SK-N-MC (cell line): ENCODE measurements around the gene KCNIP2.

Experiments
- DNase-seq: peaks from one replicate; pipeline ENCODE4 v3.0.0-alpha.2; 2011; ENCODE audit warnings: low read depth, low spot score
- H3K27ac ChIP-seq: fragments of 200-600 bp; sonication (generic); 2 replicates; pipeline ENCODE4 v1.5.1; 2016; ENCODE audit warnings: mixed run types
- H3K36me3 ChIP-seq: fragments of 200-600 bp; sonication (generic); 2 replicates; pipeline ENCODE4 v1.6.1; 2017; ENCODE audit warnings: antibody characterized with exemption, low read length, mixed read lengths; ENCODE audit not compliant: insufficient read depth
- H3K4me3 ChIP-seq: fragments of 200-600 bp; sonication (generic); 2 replicates; pipeline ENCODE4 v1.5.1; 2016
- H3K9ac ChIP-seq: fragments of 200-600 bp; sonication (generic); 2 replicates; pipeline ENCODE4 v1.8.0; 2017; ENCODE audit warnings: mixed run types, mixed read lengths; ENCODE audit not compliant: insufficient read length
- H3K9me3 ChIP-seq: fragments of 200-600 bp; sonication (generic); 2 replicates; pipeline ENCODE4 v1.6.1; 2017; ENCODE audit warnings: low read depth, mild to moderate bottlenecking, antibody characterized with exemption, low read length, moderate library complexity, mixed read lengths
- EZH2 ChIP-seq: fragments of 200-600 bp; sonication (generic); IDR thresholded peaks from one replicate; pipeline ENCODE4 v1.6.1; 2017; ENCODE audit warnings: antibody characterized with exemption
- FOXP2 ChIP-seq: optimal IDR thresholded peaks from 2 replicates; pipeline ENCODE3; 2011; ENCODE audit warnings: mild to moderate bottlenecking, moderate library complexity; ENCODE audit not compliant: insufficient read depth; ENCODE audit errors: extremely low read length, control extremely low read depth
- POLR2AphosphoS5 ChIP-seq: IDR thresholded peaks from 2 replicates; pipeline ENCODE4 v1.6.1; 2012; ENCODE audit warnings: mild to moderate bottlenecking, low read depth, low read length, borderline replicate concordance

Gene KCNIP2

GRCh38 chr10:101841826-101842225 is 1.8 kb downstream of the KCNIP2 start:
- no peaks in the 10 kb centered on the region for H3K9me3 ChIP-seq
- no peak overlapping the region for H3K9ac ChIP-seq
- TF ChIP-seq FOXP2 (no peak), EZH2 (no peak)
- no peaks in the 10 kb centered on the region for H3K36me3 ChIP-seq
- DNase-seq: no peak
- H3K27ac ChIP-seq: no peak overlapping the region
- no peak overlapping the region for H3K4me3 ChIP-seq

- Histone ChIP-seq H3K27ac (no peak overlapping the region), H3K9ac (no peak overlapping the region), H3K4me3 (peak overlapping the region; percentile 58), H3K9me3 (no peaks in the 10 kb centered on the region), H3K36me3 (no peaks in the 10 kb centered on the region)
- DNase-seq: no peak
- no peak for TF ChIP-seq POLR2AphosphoS5
These were observed 2.7 kb downstream of the KCNIP2 start for GRCh38 chr10:101840741-101841453.

GRCh38 chr10:101840102-101840684 is 3.4 kb downstream of the KCNIP2 start:
- Histone ChIP-seq H3K9ac (no peak overlapping the region), H3K4me3 (peak overlapping the region; percentile 58)
- DNase-seq: no peak

GRCh38 chr10:101839416-101840063 is 4.1 kb downstream of the KCNIP2 start:
- DNase-seq: no peak
- Histone ChIP-seq H3K27ac (no peak overlapping the region), H3K4me3 (peak overlapping the region; percentile 58), H3K9ac (no peak overlapping the region), H3K36me3 (no peaks in the 10 kb centered on the region), H3K9me3 (no peaks in the 10 kb centered on the region)
- TF ChIP-seq POLR2AphosphoS5 (no peak), EZH2 (no peak), FOXP2 (no peak)

More at GRCh38 chr10:101840102-101840684, 3.4 kb downstream of the KCNIP2 start:
- Histone ChIP-seq H3K9me3 (no peaks in the 10 kb centered on the region), H3K27ac (no peak overlapping the region), H3K36me3 (no peaks in the 10 kb centered on the region)
- TF ChIP-seq FOXP2 (no peak), POLR2AphosphoS5 (no peak), EZH2 (no peak)

GRCh38 chr10:101839002-101839401 is 4.6 kb downstream of the KCNIP2 start:
- DNase-seq: no peak
- Histone ChIP-seq H3K9ac (no peak overlapping the region), H3K27ac (no peak overlapping the region), H3K4me3 (no peak overlapping the region), H3K9me3 (no peaks in the 10 kb centered on the region), H3K36me3 (no peaks in the 10 kb centered on the region)
- TF ChIP-seq FOXP2 (no peak), EZH2 (no peak), POLR2AphosphoS5 (no peak)

GRCh38 chr10:101838416-101838970 is 5.1 kb downstream of the KCNIP2 start:
- DNase-seq: no peak
- no peak for TF ChIP-seq POLR2AphosphoS5
- no peak for TF ChIP-seq FOXP2
- no peak for TF ChIP-seq EZH2

GRCh38 chr10:101837748-101838147 is 5.9 kb downstream of the KCNIP2 start:
- Histone ChIP-seq H3K9me3 (no peaks in the 10 kb centered on the region), H3K27ac (no peak overlapping the region), H3K9ac (no peak overlapping the region), H3K36me3 (no peaks in the 10 kb centered on the region), H3K4me3 (no peak overlapping the region)
- no peak for DNase-seq
- TF ChIP-seq POLR2AphosphoS5 (no peak), EZH2 (no peak), FOXP2 (no peak)

More at GRCh38 chr10:101838416-101838970, 5.1 kb downstream of the KCNIP2 start:
- Histone ChIP-seq H3K36me3 (no peaks in the 10 kb centered on the region), H3K9ac (no peak overlapping the region), H3K27ac (no peak overlapping the region), H3K4me3 (no peak overlapping the region), H3K9me3 (no peaks in the 10 kb centered on the region)

- no peak for DNase-seq
- TF ChIP-seq POLR2AphosphoS5: no peak
- no peak for TF ChIP-seq EZH2
- no peak for TF ChIP-seq FOXP2
- no peaks in the 10 kb centered on the region for H3K36me3 ChIP-seq
- H3K27ac ChIP-seq: no peak overlapping the region
- H3K9me3 ChIP-seq: no peaks in the 10 kb centered on the region
- H3K4me3 ChIP-seq: no peak overlapping the region
- no peak overlapping the region for H3K9ac ChIP-seq
These were observed 8.2 kb downstream of the KCNIP2 start for GRCh38 chr10:101835362-101835761.

GRCh38 chr10:101834341-101834740 is 9.3 kb downstream of the KCNIP2 start:
- no peak overlapping the region for H3K9ac ChIP-seq
- H3K27ac ChIP-seq: no peak overlapping the region
- no peak for DNase-seq
- no peaks in the 10 kb centered on the region for H3K36me3 ChIP-seq
- TF ChIP-seq EZH2 (no peak), POLR2AphosphoS5 (no peak), FOXP2 (no peak)
- H3K9me3 ChIP-seq: no peaks in the 10 kb centered on the region
- no peak overlapping the region for H3K4me3 ChIP-seq
